Measurements from ENCODE around the gene TEAD3. TPM values are rescaled to one million over a fixed set of nuclear protein-coding genes. Genes with fewer than 3 reads are reported as not detected.
A peak's percentile ranks its signal among the peaks of the same experiment; 100 is the strongest.

The TEAD3 gene
- total RNA-seq, 1 donor from 2014 or later: 17.0 TPM

- Histone ChIP-seq H3K27ac (no peak overlapping the region), H3K27me3 (ENCODE audit: low read depth) (peaks cover 46% of the 10 kb centered on the region), H3K9me3 (no peaks in the 10 kb centered on the region), H3K4me1 (no peaks in the 10 kb centered on the region), H3K36me3 (no peaks in the 10 kb centered on the region), H3K4me3 (no peak overlapping the region)
- TF ChIP-seq CTCF (IDR thresholded peaks at IDR 0.05): no peak
- ATAC-seq (no peak), DNase-seq (no peak)
- intact Hi-C loops (cut with DNase I): no loop called here
Observed at GRCh38 chr6:35508542-35508941, 11.7 kb upstream of the TEAD3 start.

GRCh38 chr6:35508027-35508426 is 11.1 kb upstream of the TEAD3 start:
- intact Hi-C loops (cut with DNase I): no loop called here
- TF ChIP-seq CTCF (IDR thresholded peaks at IDR 0.05): no peak

GRCh38 chr6:35507221-35507620 is 10.3 kb upstream of the TEAD3 start:
- Histone ChIP-seq H3K4me3 (no peak overlapping the region), H3K36me3 (no peaks in the 10 kb centered on the region), H3K9me3 (no peaks in the 10 kb centered on the region), H3K27ac (no peak overlapping the region), H3K27me3 (ENCODE audit: low read depth) (peaks cover 47% of the 10 kb centered on the region), H3K4me1 (no peaks in the 10 kb centered on the region)
- ATAC-seq (no peak), DNase-seq (no peak)
- intact Hi-C loops (cut with DNase I): no loop called here
- no peak for TF ChIP-seq CTCF (IDR thresholded peaks at IDR 0.05)

More at GRCh38 chr6:35508027-35508426, 11.1 kb upstream of the TEAD3 start:
- H3K27me3 ChIP-seq (ENCODE audit: low read depth): peaks cover 49% of the 10 kb centered on the region
- H3K4me1 ChIP-seq: no peaks in the 10 kb centered on the region
- ATAC-seq: peak; percentile 65 to 70
- no peak overlapping the region for H3K27ac ChIP-seq
- no peaks in the 10 kb centered on the region for H3K36me3 ChIP-seq
- no peak for DNase-seq
- H3K9me3 ChIP-seq: no peaks in the 10 kb centered on the region
- no peak overlapping the region for H3K4me3 ChIP-seq

GRCh38 chr6:35506536-35506935 is 9.7 kb upstream of the TEAD3 start:
- H3K27ac ChIP-seq: no peak overlapping the region
- H3K9me3 ChIP-seq: no peaks in the 10 kb centered on the region
- no peak for ATAC-seq
- H3K4me1 ChIP-seq: no peaks in the 10 kb centered on the region
- H3K4me3 ChIP-seq: no peak overlapping the region
- intact Hi-C loops (cut with DNase I): no loop called here
- no peaks in the 10 kb centered on the region for H3K36me3 ChIP-seq
- peaks cover 41% of the 10 kb centered on the region for H3K27me3 ChIP-seq (ENCODE audit: low read depth)
- DNase-seq: no peak
- no peak for TF ChIP-seq CTCF (IDR thresholded peaks at IDR 0.05)

- ATAC-seq (no peak), DNase-seq (no peak)
- Histone ChIP-seq H3K4me1 (no peaks in the 10 kb centered on the region), H3K27ac (no peak overlapping the region), H3K27me3 (ENCODE audit: low read depth) (peaks cover 36% of the 10 kb centered on the region), H3K4me3 (no peak overlapping the region), H3K9me3 (no peaks in the 10 kb centered on the region), H3K36me3 (no peaks in the 10 kb centered on the region)
- intact Hi-C loops (cut with DNase I): no loop called here
- TF ChIP-seq CTCF (IDR thresholded peaks at IDR 0.05): no peak
Observed at GRCh38 chr6:35505999-35506412, 9.1 kb upstream of the TEAD3 start.

GRCh38 chr6:35503534-35503933 is 6.7 kb upstream of the TEAD3 start:
- no peaks in the 10 kb centered on the region for H3K9me3 ChIP-seq
- ATAC-seq (no peak), DNase-seq (no peak)
- H3K36me3 ChIP-seq: no peaks in the 10 kb centered on the region
- TF ChIP-seq CTCF (IDR thresholded peaks at IDR 0.05): no peak
- peaks cover 22% of the 10 kb centered on the region for H3K27me3 ChIP-seq (ENCODE audit: low read depth)
- intact Hi-C loops (cut with DNase I): no loop called here
- no peak overlapping the region for H3K4me3 ChIP-seq
- no peak overlapping the region for H3K27ac ChIP-seq
- peaks cover under 1% of the 10 kb centered on the region for H3K4me1 ChIP-seq
